CD4-positive, CD25-positive, alpha-beta regulatory T cell (primary cell): ENCODE measurements around the gene TMOD2. TPM values are rescaled to one million over a fixed set of nuclear protein-coding genes. Genes with fewer than 3 reads are reported as not detected.

Experiments used
- ATAC-seq, 2 donors: fragments of 150-1000 bp; cut with Tn5 transposase; one replicate each; pipeline ENCODE4 v1.10.0; 2021; ENCODE audit warnings: low read depth in 2 of 2, moderate number of reproducible peaks in 2 of 2, moderate library complexity in 1 of 2
- DNase-seq, 3 donors: peaks; one replicate each; pipeline versions ENCODE4 v3.0.0 to v3.0.0-alpha.2; 2012 to 2022; ENCODE audit warnings: mixed read lengths in 1 of 3
- H3K27ac ChIP-seq: one replicate; pipeline ENCODE4 v1.7.0; 2013; ENCODE audit warnings: mild to moderate bottlenecking, low read length; ENCODE audit not compliant: insufficient read depth, poor library complexity, severe bottlenecking
- H3K27me3 ChIP-seq: one replicate; pipeline ENCODE4 v1.7.0; 2013; ENCODE audit warnings: low read length; ENCODE audit not compliant: control insufficient read depth, insufficient read depth
- H3K36me3 ChIP-seq: one replicate; pipeline ENCODE4 v1.7.0; 2013; ENCODE audit warnings: mild to moderate bottlenecking, low read length, moderate library complexity; ENCODE audit not compliant: control insufficient read depth, insufficient read depth
- H3K4me1 ChIP-seq: 2 replicates; pipeline ENCODE4 v1.7.0; 2013; ENCODE audit warnings: mild to moderate bottlenecking, low read length; ENCODE audit not compliant: insufficient read depth, control insufficient read depth, poor library complexity, severe bottlenecking
- H3K4me3 ChIP-seq: one replicate; pipeline ENCODE4 v1.7.0; 2013; ENCODE audit warnings: low read depth, mild to moderate bottlenecking, low read length, moderate library complexity
- H3K9me3 ChIP-seq, 2 experiments: 1 replicate in 1 of 2; 2 replicates in 1 of 2; pipeline ENCODE4 v1.7.0; 2013; ENCODE audit warnings: low read length in 2 of 2, mild to moderate bottlenecking in 1 of 2, moderate library complexity in 1 of 2; ENCODE audit not compliant: control insufficient read depth in 2 of 2
- H3K27ac Mint-ChIP-seq, 3 donors: one replicate each; pipeline ENCODE4 v1.8.0; 2020 to 2022; ENCODE audit warnings: mild to moderate bottlenecking in 3 of 3, mixed read lengths in 3 of 3, moderate library complexity in 2 of 3
- H3K27me3 Mint-ChIP-seq: one replicate; pipeline ENCODE4 v1.8.0; 2022; ENCODE audit warnings: mild to moderate bottlenecking, mixed read lengths
- H3K36me3 Mint-ChIP-seq: one replicate; pipeline ENCODE4 v1.8.0; 2020; ENCODE audit warnings: mixed read lengths
- H3K4me1 Mint-ChIP-seq, 4 donors: one replicate each; pipeline ENCODE4 v1.8.0; 2020 to 2022; ENCODE audit warnings: mixed read lengths in 4 of 4, mild to moderate bottlenecking in 1 of 4
- H3K4me3 Mint-ChIP-seq, 4 donors: one replicate each; pipeline ENCODE4 v1.8.0; 2020 to 2022; ENCODE audit warnings: mild to moderate bottlenecking in 4 of 4, mixed read lengths in 4 of 4, moderate library complexity in 3 of 4
- H3K9me3 Mint-ChIP-seq, 7 donors: one replicate each; pipeline ENCODE4 v1.8.0; 2020 to 2022; ENCODE audit warnings: mixed read lengths in 7 of 7, mild to moderate bottlenecking in 3 of 7, moderate library complexity in 2 of 7
- polyA plus RNA-seq, 4 donors: library from polyadenylated mRNA; unstranded; fragments of 300-500 nt; fragmentation: Illumina TruSeq; gene quantifications; one replicate each; pipeline ENCODE4 v1.2.3, GENCODE V29; 2021
- total RNA-seq: library from RNA; stranded (reverse); gene quantifications from one replicate; pipeline ENCODE4 v1.2.3, GENCODE V29; 2022

Gene TMOD2
- total and polyA plus RNA-seq, 5 donors from 2014 or later = 0.87 to 3.7 (median 1.2) TPM

GRCh38 chr15:51751697-51752683, 593 bp downstream of the TMOD2 start:
- Histone ChIP-seq H3K36me3 (no peaks in the 10 kb centered on the region), H3K27me3 (peaks cover 11% of the 10 kb centered on the region), H3K27ac (no peak overlapping the region), H3K4me3 (peak overlapping the region; percentile 56), H3K9me3 (no peaks in the 10 kb centered on the region), H3K4me1 (peaks cover 14% of the 10 kb centered on the region)
- Mint-ChIP-seq H3K9me3 (no peaks in the 10 kb centered on the region), H3K36me3 (no peaks in the 10 kb centered on the region), H3K4me1 (peaks cover 0 to 37% (median 19%) of the 10 kb centered on the region in 4 donors), H3K4me3 (peak overlapping the region; percentile 82 to 89 (median 87)), H3K27ac (peak overlapping the region in 1 of 3 donors; percentile 15), H3K27me3 (peaks cover 62% of the 10 kb centered on the region)
- no peak for DNase-seq
- peak; percentile 37 to 40 for ATAC-seq

GRCh38 chr15:51752888-51753287, 1.5 kb downstream of the TMOD2 start:
- Mint-ChIP-seq H3K36me3 (no peaks in the 10 kb centered on the region), H3K4me1 (peaks cover 0 to 37% (median 19%) of the 10 kb centered on the region in 4 donors), H3K9me3 (no peaks in the 10 kb centered on the region), H3K27ac (peak overlapping the region in 1 of 3 donors; percentile 15), H3K27me3 (peaks cover 56% of the 10 kb centered on the region), H3K4me3 (peak overlapping the region; percentile 80 to 87 (median 84))
- no peak overlapping the region for H3K27ac ChIP-seq
- H3K4me3 ChIP-seq = no peak overlapping the region
- DNase-seq (no peak), ATAC-seq (no peak)
- H3K27me3 ChIP-seq = peaks cover 11% of the 10 kb centered on the region
- H3K4me1 ChIP-seq = peaks cover 14% of the 10 kb centered on the region
- no peaks in the 10 kb centered on the region for H3K36me3 ChIP-seq
- H3K9me3 ChIP-seq = no peaks in the 10 kb centered on the region

DNA sequence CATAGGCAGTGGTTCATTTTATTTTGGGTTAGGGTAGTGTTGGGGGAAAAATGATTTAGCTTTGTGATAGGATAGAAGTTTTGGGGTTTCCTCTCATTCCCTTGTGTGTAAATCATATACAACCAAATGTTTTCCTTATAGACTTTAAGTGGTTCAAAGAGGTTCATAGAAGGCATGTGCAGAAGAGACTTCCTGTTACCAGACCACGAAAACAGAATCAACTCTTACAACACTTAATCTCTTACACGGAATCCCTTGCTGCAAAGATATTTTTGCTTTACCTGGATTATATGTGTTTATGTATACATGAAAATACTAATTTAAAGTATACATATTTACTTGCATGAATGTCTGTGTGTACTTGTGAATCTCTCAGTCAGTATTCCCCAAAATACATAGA, 2.9 kb downstream of the TMOD2 start:
- Histone ChIP-seq H3K9me3 (no peaks in the 10 kb centered on the region), H3K27ac (no peak overlapping the region), H3K4me3 (no peak overlapping the region), H3K36me3 (no peaks in the 10 kb centered on the region), H3K4me1 (peaks cover 14% of the 10 kb centered on the region), H3K27me3 (peaks cover 11% of the 10 kb centered on the region)
- DNase-seq (no peak), ATAC-seq (no peak)
- Mint-ChIP-seq H3K4me3 (peak overlapping the region; percentile 9 to 79 (median 38)), H3K4me1 (peaks cover 0 to 37% (median 20%) of the 10 kb centered on the region in 4 donors), H3K36me3 (no peaks in the 10 kb centered on the region), H3K9me3 (no peaks in the 10 kb centered on the region), H3K27ac (no peak overlapping the region), H3K27me3 (peaks cover 50% of the 10 kb centered on the region)

DNA sequence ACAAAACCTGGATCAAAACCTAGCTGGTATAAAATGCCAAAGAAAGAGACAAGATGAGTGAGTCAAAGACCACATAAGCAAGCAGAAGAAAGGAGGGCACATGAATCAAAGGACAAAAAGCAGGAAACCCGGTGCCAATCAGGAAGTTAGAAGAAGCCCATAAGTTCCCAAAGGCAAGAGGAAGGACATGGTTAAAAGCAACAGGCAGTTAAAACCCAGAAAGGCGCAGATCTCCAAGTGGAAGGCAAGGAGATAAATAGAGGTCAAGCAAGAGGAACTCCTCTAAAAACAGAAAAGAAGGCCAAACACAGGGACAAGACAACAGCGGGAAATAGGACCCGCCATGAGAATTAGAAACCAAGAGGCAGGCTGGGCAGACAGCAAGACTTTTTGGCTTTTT, 4.4 kb downstream of the TMOD2 start:
- Histone ChIP-seq H3K9me3 (no peaks in the 10 kb centered on the region), H3K27me3 (peaks cover 7% of the 10 kb centered on the region), H3K36me3 (no peaks in the 10 kb centered on the region), H3K27ac (no peak overlapping the region), H3K4me3 (no peak overlapping the region), H3K4me1 (peaks cover 14% of the 10 kb centered on the region)
- DNase-seq (no peak), ATAC-seq (no peak)
- Mint-ChIP-seq H3K27me3 (peaks cover 35% of the 10 kb centered on the region), H3K27ac (no peak overlapping the region), H3K4me3 (no peak overlapping the region), H3K9me3 (no peaks in the 10 kb centered on the region), H3K4me1 (peaks cover 0 to 32% (median 20%) of the 10 kb centered on the region in 4 donors), H3K36me3 (no peaks in the 10 kb centered on the region)

DNA sequence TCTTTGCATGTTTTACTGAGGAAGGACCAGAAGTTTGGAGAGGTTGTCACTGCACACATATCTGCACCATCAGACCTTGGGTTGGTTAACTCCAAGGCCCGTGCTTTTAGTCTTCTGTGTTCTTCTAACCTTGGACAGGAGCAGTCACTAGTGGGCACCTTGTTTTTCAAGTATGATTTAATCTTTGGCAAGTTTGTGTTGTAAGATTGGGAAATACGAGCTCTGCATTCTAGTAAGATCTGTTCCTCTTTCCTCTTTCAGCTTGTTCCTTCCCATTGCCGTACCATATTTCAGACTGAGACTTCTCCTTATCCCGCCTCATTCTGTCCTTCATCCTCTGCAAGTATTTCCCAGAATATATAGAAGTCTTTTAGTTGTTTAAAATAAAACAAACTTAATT, 5.1 kb downstream of the TMOD2 start:
- no peaks in the 10 kb centered on the region for H3K9me3 Mint-ChIP-seq
- H3K27ac Mint-ChIP-seq = no peak overlapping the region
- Histone ChIP-seq H3K9me3 (no peaks in the 10 kb centered on the region), H3K36me3 (no peaks in the 10 kb centered on the region), H3K4me3 (no peak overlapping the region), H3K27ac (no peak overlapping the region), H3K27me3 (peaks cover 7% of the 10 kb centered on the region), H3K4me1 (peaks cover 10% of the 10 kb centered on the region)
- no peak for ATAC-seq
- H3K36me3 Mint-ChIP-seq = no peaks in the 10 kb centered on the region
- no peak overlapping the region for H3K4me3 Mint-ChIP-seq
- peaks cover 30% of the 10 kb centered on the region for H3K27me3 Mint-ChIP-seq
- H3K4me1 Mint-ChIP-seq = peaks cover 0 to 29% (median 17%) of the 10 kb centered on the region in 4 donors
- no peak for DNase-seq

DNA sequence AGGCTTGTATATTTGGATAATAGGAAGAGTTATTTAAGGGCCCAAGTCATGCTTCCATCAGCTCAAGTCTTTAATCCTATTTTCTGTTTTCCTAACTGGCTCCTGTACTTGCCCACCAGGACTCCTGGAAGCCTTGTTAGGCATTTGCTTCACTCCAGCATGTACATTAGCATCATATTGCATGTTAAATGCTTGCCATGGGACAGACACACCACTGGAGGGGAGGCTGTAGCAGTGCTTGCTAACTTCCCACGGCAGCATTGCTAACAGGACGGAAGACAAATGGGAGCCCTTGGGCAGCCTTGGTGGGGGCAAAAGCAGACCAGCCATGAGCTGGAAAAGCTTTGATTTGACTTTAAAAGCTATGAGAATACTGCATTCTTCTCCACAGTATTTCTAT, 6.1 kb downstream of the TMOD2 start:
- peaks cover 0 to 25% (median 16%) of the 10 kb centered on the region in 4 donors for H3K4me1 Mint-ChIP-seq
- H3K4me3 ChIP-seq = no peak overlapping the region
- peaks cover 24% of the 10 kb centered on the region for H3K27me3 Mint-ChIP-seq
- no peaks in the 10 kb centered on the region for H3K36me3 Mint-ChIP-seq
- no peak overlapping the region for H3K27ac ChIP-seq
- ATAC-seq (no peak), DNase-seq (no peak)
- no peaks in the 10 kb centered on the region for H3K9me3 ChIP-seq
- no peak overlapping the region for H3K27ac Mint-ChIP-seq
- no peak overlapping the region for H3K4me3 Mint-ChIP-seq
- H3K4me1 ChIP-seq = peaks cover 3% of the 10 kb centered on the region
- H3K27me3 ChIP-seq = peaks cover 7% of the 10 kb centered on the region
- H3K36me3 ChIP-seq = no peaks in the 10 kb centered on the region
- H3K9me3 Mint-ChIP-seq = no peaks in the 10 kb centered on the region

DNA sequence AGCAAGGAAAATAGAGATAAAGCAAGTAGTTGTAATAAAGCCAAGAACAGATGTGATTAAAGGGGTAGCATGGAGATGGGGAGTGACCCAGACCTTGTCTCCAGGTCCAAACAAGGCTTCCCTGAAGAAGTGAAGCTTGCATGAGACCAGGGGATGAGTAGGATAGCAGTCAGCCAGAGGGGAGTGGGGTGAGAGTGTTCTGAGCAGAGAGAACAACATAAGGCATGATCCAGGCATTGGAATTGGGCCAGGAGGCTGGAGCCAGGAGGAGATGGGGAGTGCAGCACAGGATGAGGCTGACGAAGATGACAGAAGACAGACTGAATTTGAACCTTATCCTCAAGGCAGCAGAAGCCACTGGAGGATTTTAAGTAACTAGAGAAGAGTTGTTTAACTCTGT, 7.2 kb downstream of the TMOD2 start:
- ATAC-seq (no peak), DNase-seq (no peak)
- Histone ChIP-seq H3K4me3 (no peak overlapping the region), H3K4me1 (no peaks in the 10 kb centered on the region), H3K27ac (no peak overlapping the region), H3K27me3 (peaks cover 2% of the 10 kb centered on the region), H3K9me3 (no peaks in the 10 kb centered on the region), H3K36me3 (no peaks in the 10 kb centered on the region)
- Mint-ChIP-seq H3K4me1 (peaks cover 0 to 15% (median 8%) of the 10 kb centered on the region in 4 donors), H3K27ac (peak overlapping the region in 1 of 3 donors; percentile 33), H3K27me3 (peaks cover 12% of the 10 kb centered on the region), H3K4me3 (no peak overlapping the region), H3K9me3 (no peaks in the 10 kb centered on the region), H3K36me3 (no peaks in the 10 kb centered on the region)
